B cell (primary cell): ENCODE results near the gene JKAMP. TPM values are rescaled to one million over a fixed set of nuclear protein-coding genes. Genes with fewer than 3 reads are reported as not detected.

Source experiments
- ATAC-seq: fragments of 200-7000 bp; cut with Tn5 transposase; one replicate; pipeline ENCODE4 v1.10.0; 2021; ENCODE audit warnings: low read depth, mild to moderate bottlenecking, moderate number of reproducible peaks, moderate library complexity
- CTCF ChIA-PET: fragments of 350-600 bp; sonication (Branson Sonifier 250); formaldehyde crosslinking; loops from one replicate; lab custom pipeline; 2021; ENCODE audit warnings: antibody characterized with exemption, inconsistent platforms; lab: Charles Lee
- POLR2A ChIA-PET: fragments of 350-600 bp; sonication (Branson Sonifier 250); formaldehyde crosslinking; loops from one replicate; lab custom pipeline; 2021; ENCODE audit warnings: antibody characterized with exemption; lab: Charles Lee
- DNase-seq: peaks from one replicate; pipeline ENCODE4 v3.0.0; 2013
- H2AFZ ChIP-seq: 2 replicates; pipeline ENCODE4 v1.6.1; 2012; ENCODE audit warnings: mild to moderate bottlenecking, low read depth, low read length; ENCODE audit not compliant: insufficient read depth, poor library complexity, severe bottlenecking
- H3K27ac ChIP-seq, 2 donors: 1 replicate in 1 of 2; 2 replicates in 1 of 2; pipeline ENCODE4 v1.5.1; 2012 to 2013; ENCODE audit warnings: low read length in 2 of 2, mild to moderate bottlenecking in 2 of 2, moderate library complexity in 1 of 2
- H3K27me3 ChIP-seq, 4 experiments: fragments of 200-600 bp in 1 of 4; sonication (generic) in 1 of 4; replicated peaks in 1 of 4; 1 replicate in 2 of 4; 2 replicates in 2 of 4; pipeline versions ENCODE4 v1.6.1 to v1.7.0; 2013 to 2016; ENCODE audit warnings: low read length in 3 of 4, mild to moderate bottlenecking in 2 of 4, mixed read lengths in 1 of 4, moderate library complexity in 1 of 4; ENCODE audit not compliant: insufficient read depth in 4 of 4, control insufficient read depth in 3 of 4; ENCODE audit errors: control extremely low read depth in 1 of 4
- H3K36me3 ChIP-seq, 2 experiments: replicated peaks in 1 of 2; 1 replicate in 1 of 2; 2 replicates in 1 of 2; pipeline versions ENCODE4 v1.6.1 to v1.7.1; 2013; ENCODE audit warnings: low read length in 1 of 2; ENCODE audit not compliant: insufficient read depth in 2 of 2, control insufficient read depth in 1 of 2; ENCODE audit errors: control extremely low read depth in 1 of 2, extremely low read depth in 1 of 2
- H3K4me1 ChIP-seq, 2 donors: fragments of 200-600 bp in 1 of 2; sonication (generic) in 1 of 2; 1 replicate in 1 of 2; 2 replicates in 1 of 2; pipeline versions ENCODE4 v1.5.1 to v1.6.1; 2013 to 2017; ENCODE audit warnings: low read length in 2 of 2; ENCODE audit not compliant: control insufficient read depth in 2 of 2, insufficient read depth in 2 of 2
- H3K4me2 ChIP-seq: replicated peaks from 2 replicates; pipeline ENCODE3; 2012; ENCODE audit warnings: mild to moderate bottlenecking, low read depth, low read length; ENCODE audit not compliant: poor library complexity, severe bottlenecking
- H3K4me3 ChIP-seq, 5 experiments: fragments of 200-600 bp in 1 of 5; sonication (generic) in 1 of 5; 1 replicate in 3 of 5; 2 replicates in 2 of 5; pipeline versions ENCODE4 v1.5.1 to v1.7.0; 2011 to 2016; ENCODE audit warnings: low read length in 4 of 5, mild to moderate bottlenecking in 4 of 5, low read depth in 2 of 5, control low read depth in 1 of 5, moderate library complexity in 1 of 5; ENCODE audit not compliant: insufficient read depth in 1 of 5; ENCODE audit errors: control extremely low read depth in 1 of 5, extremely low read depth in 1 of 5
- H3K79me2 ChIP-seq: fragments of 200-600 bp; sonication (generic); one replicate; pipeline ENCODE4 v1.6.0; 2016; ENCODE audit warnings: low read length; ENCODE audit not compliant: control insufficient read depth, insufficient read depth
- H3K9ac ChIP-seq: fragments of 200-600 bp; sonication (generic); 2 replicates; pipeline ENCODE4 v1.6.1; 2017; ENCODE audit warnings: mild to moderate bottlenecking, low read length, moderate library complexity
- H3K9me3 ChIP-seq, 3 donors: one replicate each; pipeline versions ENCODE4 v1.6.1 to v1.7.1; 2013; ENCODE audit warnings: low read length in 2 of 3; ENCODE audit not compliant: control insufficient read depth in 2 of 3, insufficient read depth in 1 of 3; ENCODE audit errors: control extremely low read depth in 1 of 3
- H4K20me1 ChIP-seq: 2 replicates; pipeline ENCODE4 v1.6.0; 2012; ENCODE audit warnings: mild to moderate bottlenecking, low read length; ENCODE audit not compliant: insufficient read depth, control insufficient read depth, poor library complexity, severe bottlenecking
- H3K27ac Mint-ChIP-seq: one replicate; pipeline ENCODE4 v1.8.0; 2021; ENCODE audit warnings: mixed read lengths
- H3K27me3 Mint-ChIP-seq: one replicate; pipeline ENCODE4 v1.8.0; 2021; ENCODE audit warnings: mixed read lengths
- H3K4me1 Mint-ChIP-seq: one replicate; pipeline ENCODE4 v1.8.0; 2021; ENCODE audit warnings: mixed read lengths
- H3K4me3 Mint-ChIP-seq: one replicate; pipeline ENCODE4 v1.8.0; 2021; ENCODE audit warnings: mixed read lengths
- H3K9me3 Mint-ChIP-seq: one replicate; pipeline ENCODE4 v1.8.0; 2022; ENCODE audit warnings: mixed read lengths; ENCODE audit not compliant: insufficient read depth
- EZH2 ChIP-seq: IDR thresholded peaks from 2 replicates; pipeline ENCODE4 v1.6.1; 2012; ENCODE audit warnings: borderline replicate concordance, low read depth, mild to moderate bottlenecking, moderate library complexity, low read length; ENCODE audit not compliant: insufficient read depth, poor library complexity, severe bottlenecking
- WGBS: methylation state at CpG from one replicate; pipeline ENCODE4 v1.1.5; 2013; ENCODE audit warnings: missing lambda C conversion rate; ENCODE audit not compliant: insufficient coverage; 5-methylcytosine and 5-hydroxymethylcytosine counted together
- intact Hi-C: fragments of 100-400 bp; cut with micrococcal nuclease; formaldehyde crosslinking; loops from one replicate; pipeline ENCODE4 v1.10.0; 2022
- polyA plus RNA-seq: library from polyadenylated mRNA; depleted of rRNA; stranded (reverse); fragments of >200 nt; gene quantifications from 2 replicates; pipeline ENCODE4 v1.2.3, GENCODE V29; 2012
- total RNA-seq, 2 donors: library from RNA; stranded (reverse); fragments of 120-200 nt in 1 of 2; gene quantifications; 1 replicate in 1 of 2; 2 replicates in 1 of 2; pipeline versions ENCODE4 v1.2.3 to v1.2.4, GENCODE V29; 2013 to 2022
- TF ChIP-seq, protein P1 (sequence below): fragments of 200-600 bp; IDR thresholded peaks from one replicate; pipeline ENCODE4 v1.8.0; 2022; ENCODE audit warnings: antibody characterized with exemption, mild to moderate bottlenecking

Gene JKAMP
- total and polyA plus RNA-seq, 2 donors (not counting 1 experiment from before 2014, with no cell fraction given), result 30.3 to 32.3 TPM

GRCh38 chr14:59507752-59508103 lies 23.4 kb downstream of the JKAMP start:
- Histone ChIP-seq H3K27ac (no peak overlapping the region), H3K4me1 (no peaks in the 10 kb centered on the region), H3K79me2 (no peaks in the 10 kb centered on the region), H2AFZ (no peak overlapping the region), H3K9me3 (no peaks in the 10 kb centered on the region), H3K4me3 (no peak overlapping the region), H4K20me1 (no peaks in the 10 kb centered on the region), H3K27me3 (peaks cover 0 to 2% (median 0%) of the 10 kb centered on the region in 4 experiments), H3K9ac (no peak overlapping the region), H3K4me2 (no peak overlapping the region), H3K36me3 (peaks cover 0 to 7% of the 10 kb centered on the region in 2 experiments)
- TF ChIP-seq EZH2, result no peak
- TF ChIP-seq, protein P1, sequence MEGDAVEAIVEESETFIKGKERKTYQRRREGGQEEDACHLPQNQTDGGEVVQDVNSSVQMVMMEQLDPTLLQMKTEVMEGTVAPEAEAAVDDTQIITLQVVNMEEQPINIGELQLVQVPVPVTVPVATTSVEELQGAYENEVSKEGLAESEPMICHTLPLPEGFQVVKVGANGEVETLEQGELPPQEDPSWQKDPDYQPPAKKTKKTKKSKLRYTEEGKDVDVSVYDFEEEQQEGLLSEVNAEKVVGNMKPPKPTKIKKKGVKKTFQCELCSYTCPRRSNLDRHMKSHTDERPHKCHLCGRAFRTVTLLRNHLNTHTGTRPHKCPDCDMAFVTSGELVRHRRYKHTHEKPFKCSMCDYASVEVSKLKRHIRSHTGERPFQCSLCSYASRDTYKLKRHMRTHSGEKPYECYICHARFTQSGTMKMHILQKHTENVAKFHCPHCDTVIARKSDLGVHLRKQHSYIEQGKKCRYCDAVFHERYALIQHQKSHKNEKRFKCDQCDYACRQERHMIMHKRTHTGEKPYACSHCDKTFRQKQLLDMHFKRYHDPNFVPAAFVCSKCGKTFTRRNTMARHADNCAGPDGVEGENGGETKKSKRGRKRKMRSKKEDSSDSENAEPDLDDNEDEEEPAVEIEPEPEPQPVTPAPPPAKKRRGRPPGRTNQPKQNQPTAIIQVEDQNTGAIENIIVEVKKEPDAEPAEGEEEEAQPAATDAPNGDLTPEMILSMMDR, result no peak
- H3K27me3 Mint-ChIP-seq, result no peaks in the 10 kb centered on the region
- CTCF ChIA-PET, result interaction anchor here (0.8 to 2.2 kb wide), 5 partner anchors 18 to 679 kb away, joined by 3 to 14 read pairs (median 4); partner anchors contain the start of genes CCDC175, JKAMP and L3HYPDH
- H3K27ac Mint-ChIP-seq, result no peak overlapping the region
- H3K9me3 Mint-ChIP-seq, result no peaks in the 10 kb centered on the region
- DNase-seq (no peak), ATAC-seq (no peak)
- POLR2A ChIA-PET, result no interaction called here
- H3K4me1 Mint-ChIP-seq, result no peaks in the 10 kb centered on the region
- no peak overlapping the region for H3K4me3 Mint-ChIP-seq
- intact Hi-C loops, result loop anchor here (5.0 kb wide), 1 partner anchor 675 kb away; no protein-coding TSS in a partner anchor
- 96% methylated on average over 2 of the region's 3 CpGs for WGBS

GRCh38 chr14:59509101-59509500 lies 24.8 kb downstream of the JKAMP start:
- Mint-ChIP-seq H3K27me3 (peaks cover 4% of the 10 kb centered on the region), H3K9me3 (no peaks in the 10 kb centered on the region), H3K4me3 (no peak overlapping the region), H3K4me1 (no peaks in the 10 kb centered on the region), H3K27ac (no peak overlapping the region)
- CTCF ChIA-PET, result no interaction called here
- H4K20me1 ChIP-seq, result no peaks in the 10 kb centered on the region
- 80% methylated on average over 2 of the region's 3 CpGs for WGBS
- no peak overlapping the region for H3K4me2 ChIP-seq
- H3K36me3 ChIP-seq, result peaks cover 0 to 2% of the 10 kb centered on the region in 2 experiments
- no peak overlapping the region for H3K9ac ChIP-seq
- no peak overlapping the region for H3K27ac ChIP-seq
- H3K79me2 ChIP-seq, result no peaks in the 10 kb centered on the region
- POLR2A ChIA-PET, result no interaction called here
- no peaks in the 10 kb centered on the region for H3K9me3 ChIP-seq
- H3K4me1 ChIP-seq, result no peaks in the 10 kb centered on the region
- no peak overlapping the region for H3K4me3 ChIP-seq
- H2AFZ ChIP-seq, result no peak overlapping the region
- no peak for DNase-seq
- no peak for ATAC-seq
- TF ChIP-seq EZH2, result no peak
- peaks cover 0 to 2% (median 0%) of the 10 kb centered on the region in 4 experiments for H3K27me3 ChIP-seq
- intact Hi-C loops, result loop anchor here (5.0 kb wide), 1 partner anchor 673 kb away; no protein-coding TSS in a partner anchor
